ENCODE results near the gene MALL.

DNA sequence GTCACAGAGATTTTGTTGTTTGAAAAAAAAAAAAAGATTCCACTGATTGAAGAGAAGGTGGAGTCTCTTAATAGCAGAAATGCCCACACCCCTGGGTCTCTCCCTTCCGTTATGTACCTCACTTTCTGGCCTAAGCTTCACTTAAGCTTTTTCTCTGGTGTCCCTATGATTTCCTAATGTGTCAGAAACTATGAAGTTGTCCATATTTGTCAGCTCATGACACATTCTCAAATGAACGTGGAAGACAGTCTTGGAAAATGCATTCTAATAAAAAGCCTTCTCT is 5.4 kb upstream of the MALL start:
- TF ChIP-seq, protein P1, sequence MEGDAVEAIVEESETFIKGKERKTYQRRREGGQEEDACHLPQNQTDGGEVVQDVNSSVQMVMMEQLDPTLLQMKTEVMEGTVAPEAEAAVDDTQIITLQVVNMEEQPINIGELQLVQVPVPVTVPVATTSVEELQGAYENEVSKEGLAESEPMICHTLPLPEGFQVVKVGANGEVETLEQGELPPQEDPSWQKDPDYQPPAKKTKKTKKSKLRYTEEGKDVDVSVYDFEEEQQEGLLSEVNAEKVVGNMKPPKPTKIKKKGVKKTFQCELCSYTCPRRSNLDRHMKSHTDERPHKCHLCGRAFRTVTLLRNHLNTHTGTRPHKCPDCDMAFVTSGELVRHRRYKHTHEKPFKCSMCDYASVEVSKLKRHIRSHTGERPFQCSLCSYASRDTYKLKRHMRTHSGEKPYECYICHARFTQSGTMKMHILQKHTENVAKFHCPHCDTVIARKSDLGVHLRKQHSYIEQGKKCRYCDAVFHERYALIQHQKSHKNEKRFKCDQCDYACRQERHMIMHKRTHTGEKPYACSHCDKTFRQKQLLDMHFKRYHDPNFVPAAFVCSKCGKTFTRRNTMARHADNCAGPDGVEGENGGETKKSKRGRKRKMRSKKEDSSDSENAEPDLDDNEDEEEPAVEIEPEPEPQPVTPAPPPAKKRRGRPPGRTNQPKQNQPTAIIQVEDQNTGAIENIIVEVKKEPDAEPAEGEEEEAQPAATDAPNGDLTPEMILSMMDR (IDR thresholded peaks at IDR 0.05), result no peak
- TF ChIP-seq POLR2A (IDR thresholded peaks at IDR 0.05), result no peak
- no peak for TF ChIP-seq POLR2AphosphoS5 (IDR thresholded peaks at IDR 0.05)
- TF ChIP-seq EP300 (IDR thresholded peaks at IDR 0.05), result no peak

Measured in upper lobe of left lung (tissue), 4 donors.